Measurements from ENCODE around the gene COX10.
A peak's percentile ranks its signal among the peaks of the same experiment; 100 is the strongest.

Gene COX10

GRCh38 chr17:14068542-14069250 lies 608 bp upstream of the COX10 start:
- Histone ChIP-seq H3K27me3 (replicated peaks; ENCODE audit: control insufficient read depth, insufficient read depth, low read length, poor library complexity, severe bottlenecking) (no peaks in the 10 kb centered on the region), H3K4me3 (ENCODE audit: insufficient read depth, low read depth, low read length, poor library complexity, severe bottlenecking) (peak overlapping the region; percentile 100), H3K36me3 (ENCODE audit: control insufficient read depth, insufficient read depth, low read length) (no peaks in the 10 kb centered on the region), H3K9me3 (ENCODE audit: control insufficient read depth, low read length) (no peaks in the 10 kb centered on the region), H3K27ac (ENCODE audit: insufficient read depth, low read length, poor library complexity, severe bottlenecking) (peak overlapping the region; percentile 80), H3K4me1 (ENCODE audit: control insufficient read depth, insufficient read depth, low read length, poor library complexity, severe bottlenecking) (peaks cover 16% of the 10 kb centered on the region)
- no peak for DNase-seq

- H3K4me3 ChIP-seq (ENCODE audit: insufficient read depth, low read depth, low read length, poor library complexity, severe bottlenecking): peak overlapping the region; percentile 100
- no peaks in the 10 kb centered on the region for H3K27me3 ChIP-seq (replicated peaks; ENCODE audit: control insufficient read depth, insufficient read depth, low read length, poor library complexity, severe bottlenecking)
- H3K9me3 ChIP-seq (ENCODE audit: control insufficient read depth, low read length): no peaks in the 10 kb centered on the region
- peaks cover 5% of the 10 kb centered on the region for H3K36me3 ChIP-seq (ENCODE audit: control insufficient read depth, insufficient read depth, low read length)
- H3K4me1 ChIP-seq (ENCODE audit: control insufficient read depth, insufficient read depth, low read length, poor library complexity, severe bottlenecking): peaks cover 16% of the 10 kb centered on the region
- no peak for DNase-seq
- no peak overlapping the region for H3K27ac ChIP-seq (ENCODE audit: insufficient read depth, low read length, poor library complexity, severe bottlenecking)
Observed at GRCh38 chr17:14070344-14070984, 1.2 kb downstream of the COX10 start.

GRCh38 chr17:14072881-14073280 lies 3.6 kb downstream of the COX10 start:
- Histone ChIP-seq H3K4me3 (ENCODE audit: insufficient read depth, low read depth, low read length, poor library complexity, severe bottlenecking) (no peak overlapping the region), H3K9me3 (ENCODE audit: control insufficient read depth, low read length) (no peaks in the 10 kb centered on the region), H3K36me3 (ENCODE audit: control insufficient read depth, insufficient read depth, low read length) (peaks cover 19% of the 10 kb centered on the region), H3K27ac (ENCODE audit: insufficient read depth, low read length, poor library complexity, severe bottlenecking) (no peak overlapping the region), H3K27me3 (replicated peaks; ENCODE audit: control insufficient read depth, insufficient read depth, low read length, poor library complexity, severe bottlenecking) (no peaks in the 10 kb centered on the region), H3K4me1 (ENCODE audit: control insufficient read depth, insufficient read depth, low read length, poor library complexity, severe bottlenecking) (peaks cover 16% of the 10 kb centered on the region)
- no peak for DNase-seq

GRCh38 chr17:14078027-14078426 lies 8.7 kb downstream of the COX10 start:
- H3K9me3 ChIP-seq (ENCODE audit: control insufficient read depth, low read length): no peaks in the 10 kb centered on the region
- no peak overlapping the region for H3K27ac ChIP-seq (ENCODE audit: insufficient read depth, low read length, poor library complexity, severe bottlenecking)
- H3K4me1 ChIP-seq (ENCODE audit: control insufficient read depth, insufficient read depth, low read length, poor library complexity, severe bottlenecking): no peaks in the 10 kb centered on the region
- no peaks in the 10 kb centered on the region for H3K27me3 ChIP-seq (replicated peaks; ENCODE audit: control insufficient read depth, insufficient read depth, low read length, poor library complexity, severe bottlenecking)
- H3K4me3 ChIP-seq (ENCODE audit: insufficient read depth, low read depth, low read length, poor library complexity, severe bottlenecking): no peak overlapping the region
- DNase-seq: no peak
- H3K36me3 ChIP-seq (ENCODE audit: control insufficient read depth, insufficient read depth, low read length): peaks cover 28% of the 10 kb centered on the region

DNA sequence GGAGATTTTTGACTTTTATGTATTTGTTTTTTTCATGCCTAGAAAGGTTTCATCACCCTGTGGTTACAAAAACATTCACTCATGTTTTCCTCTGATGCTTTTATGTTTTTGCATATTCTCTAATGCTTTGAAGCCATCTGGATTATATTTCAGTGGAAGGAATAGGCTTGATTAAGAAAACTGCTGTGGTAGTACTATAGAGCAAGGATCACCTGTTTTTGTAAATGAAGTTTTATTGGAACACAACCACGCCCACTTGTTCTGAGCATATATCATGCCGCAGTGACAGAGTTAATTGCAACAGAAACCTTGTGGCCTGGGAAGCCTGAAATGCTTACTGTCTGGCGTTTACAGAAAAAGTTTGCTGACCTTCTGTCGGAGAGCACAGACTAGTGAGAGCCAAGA lies 11.5 kb downstream of the COX10 start:
- Histone ChIP-seq H3K36me3 (ENCODE audit: control insufficient read depth, insufficient read depth, low read length) (peaks cover 20% of the 10 kb centered on the region), H3K27ac (ENCODE audit: insufficient read depth, low read length, poor library complexity, severe bottlenecking) (no peak overlapping the region), H3K27me3 (replicated peaks; ENCODE audit: control insufficient read depth, insufficient read depth, low read length, poor library complexity, severe bottlenecking) (no peaks in the 10 kb centered on the region), H3K4me1 (ENCODE audit: control insufficient read depth, insufficient read depth, low read length, poor library complexity, severe bottlenecking) (no peaks in the 10 kb centered on the region), H3K9me3 (ENCODE audit: control insufficient read depth, low read length) (no peaks in the 10 kb centered on the region), H3K4me3 (ENCODE audit: insufficient read depth, low read depth, low read length, poor library complexity, severe bottlenecking) (no peak overlapping the region)
- no peak for DNase-seq

DNA sequence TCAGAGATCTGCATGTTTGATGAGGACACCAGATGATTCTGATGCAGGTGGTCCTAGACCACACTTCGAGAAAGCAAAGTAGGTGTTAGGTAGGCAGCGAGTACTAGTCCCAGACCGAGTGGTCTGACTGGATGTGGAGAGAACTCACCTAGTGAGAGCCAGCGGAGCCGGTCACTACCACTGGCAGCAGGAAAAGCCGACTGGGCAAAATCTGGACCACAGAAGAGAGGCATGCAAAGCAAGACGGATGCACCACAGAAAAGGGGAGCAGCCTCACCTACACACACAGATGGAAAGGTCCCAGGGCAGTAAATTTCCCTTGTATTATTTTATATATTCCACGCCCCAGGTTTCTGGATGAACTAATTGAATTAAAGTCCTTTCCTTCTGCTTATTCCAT lies 13.5 kb downstream of the COX10 start:
- no peaks in the 10 kb centered on the region for H3K9me3 ChIP-seq (ENCODE audit: control insufficient read depth, low read length)
- DNase-seq: no peak
- H3K4me3 ChIP-seq (ENCODE audit: insufficient read depth, low read depth, low read length, poor library complexity, severe bottlenecking): no peak overlapping the region
- no peaks in the 10 kb centered on the region for H3K4me1 ChIP-seq (ENCODE audit: control insufficient read depth, insufficient read depth, low read length, poor library complexity, severe bottlenecking)
- H3K27me3 ChIP-seq (replicated peaks; ENCODE audit: control insufficient read depth, insufficient read depth, low read length, poor library complexity, severe bottlenecking): no peaks in the 10 kb centered on the region
- H3K27ac ChIP-seq (ENCODE audit: insufficient read depth, low read length, poor library complexity, severe bottlenecking): no peak overlapping the region
- H3K36me3 ChIP-seq (ENCODE audit: control insufficient read depth, insufficient read depth, low read length): peaks cover 9% of the 10 kb centered on the region

GRCh38 chr17:14084955-14085354 lies 15.7 kb downstream of the COX10 start:
- H3K4me3 ChIP-seq (ENCODE audit: insufficient read depth, low read depth, low read length, poor library complexity, severe bottlenecking): no peak overlapping the region
- no peaks in the 10 kb centered on the region for H3K9me3 ChIP-seq (ENCODE audit: control insufficient read depth, low read length)
- H3K36me3 ChIP-seq (ENCODE audit: control insufficient read depth, insufficient read depth, low read length): no peaks in the 10 kb centered on the region
- no peak overlapping the region for H3K27ac ChIP-seq (ENCODE audit: insufficient read depth, low read length, poor library complexity, severe bottlenecking)
- no peaks in the 10 kb centered on the region for H3K4me1 ChIP-seq (ENCODE audit: control insufficient read depth, insufficient read depth, low read length, poor library complexity, severe bottlenecking)
- DNase-seq: no peak
- H3K27me3 ChIP-seq (replicated peaks; ENCODE audit: control insufficient read depth, insufficient read depth, low read length, poor library complexity, severe bottlenecking): no peaks in the 10 kb centered on the region

DNA sequence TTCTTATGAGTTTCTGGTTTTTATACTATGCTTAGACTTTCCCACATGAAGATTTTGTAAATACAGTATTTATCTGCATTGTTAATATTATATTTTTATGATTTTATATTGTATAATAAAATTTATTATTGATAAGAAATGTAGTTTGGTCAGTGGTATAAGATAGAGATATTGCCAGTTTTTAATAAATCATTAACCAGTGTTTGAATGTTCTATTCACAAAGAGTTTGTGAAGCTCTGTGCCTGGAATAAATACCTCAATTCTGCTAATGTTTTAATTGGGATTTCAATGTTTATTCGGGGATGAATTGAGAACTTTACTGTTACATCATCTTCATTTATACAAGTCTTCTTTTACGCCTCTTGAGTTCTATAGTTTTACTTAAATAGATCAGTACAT lies 16.9 kb downstream of the COX10 start:
- H3K4me3 ChIP-seq (ENCODE audit: insufficient read depth, low read depth, low read length, poor library complexity, severe bottlenecking): no peak overlapping the region
- H3K27ac ChIP-seq (ENCODE audit: insufficient read depth, low read length, poor library complexity, severe bottlenecking): no peak overlapping the region
- no peaks in the 10 kb centered on the region for H3K27me3 ChIP-seq (replicated peaks; ENCODE audit: control insufficient read depth, insufficient read depth, low read length, poor library complexity, severe bottlenecking)
- H3K4me1 ChIP-seq (ENCODE audit: control insufficient read depth, insufficient read depth, low read length, poor library complexity, severe bottlenecking): no peaks in the 10 kb centered on the region
- no peaks in the 10 kb centered on the region for H3K9me3 ChIP-seq (ENCODE audit: control insufficient read depth, low read length)
- no peaks in the 10 kb centered on the region for H3K36me3 ChIP-seq (ENCODE audit: control insufficient read depth, insufficient read depth, low read length)
- DNase-seq: no peak

DNA sequence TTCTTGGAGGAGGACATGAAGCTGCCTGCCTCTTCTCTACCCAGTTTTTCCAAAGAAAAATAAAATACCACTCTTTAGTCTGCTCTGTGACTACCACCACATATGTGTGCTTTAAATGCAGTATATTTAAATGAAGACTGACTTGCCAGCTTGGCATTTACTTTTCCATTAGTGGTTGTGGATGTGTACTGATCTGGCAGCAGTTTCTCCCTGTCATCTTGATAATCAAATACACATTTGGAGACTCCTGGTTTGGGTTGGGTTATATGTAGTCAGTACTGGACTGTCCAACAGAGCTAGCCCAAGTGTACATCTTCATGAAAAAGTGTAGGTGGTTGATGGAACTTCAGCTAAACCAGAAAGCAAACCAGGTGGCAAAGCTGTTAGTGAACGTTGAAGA lies 19.9 kb downstream of the COX10 start:
- DNase-seq: no peak
- Histone ChIP-seq H3K27ac (ENCODE audit: insufficient read depth, low read length, poor library complexity, severe bottlenecking) (no peak overlapping the region), H3K27me3 (replicated peaks; ENCODE audit: control insufficient read depth, insufficient read depth, low read length, poor library complexity, severe bottlenecking) (no peaks in the 10 kb centered on the region), H3K36me3 (ENCODE audit: control insufficient read depth, insufficient read depth, low read length) (no peaks in the 10 kb centered on the region), H3K9me3 (ENCODE audit: control insufficient read depth, low read length) (no peaks in the 10 kb centered on the region), H3K4me3 (ENCODE audit: insufficient read depth, low read depth, low read length, poor library complexity, severe bottlenecking) (no peak overlapping the region), H3K4me1 (ENCODE audit: control insufficient read depth, insufficient read depth, low read length, poor library complexity, severe bottlenecking) (no peaks in the 10 kb centered on the region)

- Histone ChIP-seq H3K36me3 (ENCODE audit: control insufficient read depth, insufficient read depth, low read length) (no peaks in the 10 kb centered on the region), H3K27ac (ENCODE audit: insufficient read depth, low read length, poor library complexity, severe bottlenecking) (no peak overlapping the region), H3K9me3 (ENCODE audit: control insufficient read depth, low read length) (no peaks in the 10 kb centered on the region), H3K4me3 (ENCODE audit: insufficient read depth, low read depth, low read length, poor library complexity, severe bottlenecking) (no peak overlapping the region), H3K27me3 (replicated peaks; ENCODE audit: control insufficient read depth, insufficient read depth, low read length, poor library complexity, severe bottlenecking) (no peaks in the 10 kb centered on the region), H3K4me1 (ENCODE audit: control insufficient read depth, insufficient read depth, low read length, poor library complexity, severe bottlenecking) (no peaks in the 10 kb centered on the region)
- DNase-seq: no peak
Observed at GRCh38 chr17:14091367-14091766, 22.1 kb downstream of the COX10 start.

Measured in effector memory CD4-positive, alpha-beta T cell (primary cell).